ENCODE measurements around the gene TTLL11.

The TTLL11 gene

DNA sequence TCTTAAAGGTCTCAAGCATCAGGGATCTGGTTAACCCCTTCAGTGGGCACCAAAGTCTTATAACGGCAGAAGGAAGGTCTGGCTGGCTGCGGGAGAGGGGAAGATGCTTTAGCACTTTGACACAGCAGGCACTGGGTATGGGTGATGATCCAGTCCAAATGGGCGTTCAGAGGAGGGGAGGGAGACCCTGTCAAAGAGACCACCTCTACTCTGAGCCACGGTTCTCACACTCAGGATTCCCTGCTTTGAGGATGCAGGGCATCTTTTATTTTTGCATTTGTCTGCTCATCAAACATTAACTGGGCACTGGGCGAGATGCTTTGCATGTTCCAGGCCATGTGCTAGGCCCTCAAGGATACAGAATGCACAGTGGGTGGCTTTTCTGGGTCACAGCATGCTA, 237.6 kb downstream of the TTLL11 start:
- DNase-seq (ENCODE audit: low read depth in 3 of 3) = no peak

DNA sequence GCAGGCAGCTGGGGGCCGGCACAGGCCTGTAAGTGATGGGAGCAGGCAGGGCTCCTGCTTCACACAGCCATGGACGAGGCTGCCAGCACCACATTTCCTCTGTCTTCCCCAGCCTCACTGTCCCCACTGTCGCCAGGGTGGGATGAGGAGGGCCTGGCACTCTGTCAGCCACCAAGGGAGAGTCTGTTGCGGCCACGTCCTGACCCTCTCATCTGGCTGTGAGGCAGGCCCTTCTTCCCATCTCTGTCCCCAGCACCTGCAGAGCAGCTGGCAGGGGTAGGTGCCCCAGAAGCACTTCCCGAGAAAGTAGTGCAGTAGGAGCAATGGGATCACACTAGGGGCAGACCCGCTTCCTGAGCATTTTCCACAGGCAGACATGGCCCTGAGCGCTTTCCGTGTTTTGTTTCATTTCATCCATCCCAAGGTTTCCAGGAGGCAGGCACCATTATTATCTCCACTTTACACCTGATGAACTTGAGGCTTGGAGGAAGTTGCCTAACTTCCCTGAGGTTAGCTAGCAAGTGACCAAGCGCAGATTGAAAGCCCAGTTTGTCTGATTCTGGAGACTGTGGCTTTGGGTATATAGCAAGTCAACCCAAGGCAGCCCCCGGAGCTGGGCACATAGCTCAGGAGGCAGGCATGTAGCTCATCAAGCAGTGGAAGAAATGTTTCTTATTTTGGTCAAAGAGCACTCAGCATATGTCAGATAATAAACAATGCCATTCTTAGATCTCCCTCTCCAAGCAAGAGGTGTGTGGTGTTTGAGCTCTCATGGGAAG, 239.3 kb downstream of the TTLL11 start:
- no peak for DNase-seq (ENCODE audit: low read depth in 3 of 3)

DNA sequence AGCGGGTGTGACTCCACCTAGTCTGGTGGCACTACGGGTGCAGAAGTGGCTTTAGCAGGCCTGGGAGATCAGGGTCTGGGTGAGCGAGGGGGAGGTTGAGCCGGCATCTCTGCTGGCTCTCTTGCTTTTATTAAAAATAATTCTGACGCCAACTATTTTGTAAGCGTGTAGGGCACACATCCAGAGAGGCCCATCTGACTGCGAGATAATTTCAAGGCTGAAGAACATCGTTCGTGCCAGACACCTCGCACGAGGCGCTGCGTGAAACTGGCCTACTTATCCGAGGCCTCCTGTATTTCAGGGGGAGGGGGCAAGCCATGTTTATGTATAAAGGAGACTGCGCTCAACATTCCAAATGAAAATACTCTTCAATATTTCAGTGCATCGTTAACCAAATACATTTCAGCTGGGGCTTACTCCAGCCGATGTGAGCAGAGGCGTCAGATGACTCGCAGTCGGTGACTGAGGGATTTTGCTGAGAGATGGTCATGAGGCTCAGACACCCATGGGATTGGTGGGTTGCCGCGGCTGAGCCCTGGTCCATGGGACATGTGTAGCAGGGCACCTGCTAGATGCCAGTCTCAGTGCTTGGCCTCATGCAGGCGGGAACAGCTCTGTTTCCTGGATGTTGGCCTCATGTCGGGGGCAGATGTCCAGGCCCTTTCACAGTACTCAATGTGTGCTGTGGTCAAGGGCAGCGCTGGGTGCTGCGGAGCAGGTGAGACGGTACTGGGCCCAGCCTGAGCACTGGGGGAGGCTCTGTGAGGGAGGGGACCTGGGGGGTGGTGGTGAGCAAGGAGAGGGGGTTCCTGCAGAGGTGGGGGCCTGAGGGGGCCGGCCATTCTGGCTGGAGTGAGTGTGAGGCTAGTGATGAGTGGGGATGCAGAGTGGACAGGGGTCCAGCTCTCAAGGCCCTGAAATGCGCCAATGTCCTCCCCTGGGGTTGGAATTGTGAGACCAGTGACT, 240.2 kb downstream of the TTLL11 start:
- no peak for DNase-seq (ENCODE audit: low read depth in 3 of 3)

DNA sequence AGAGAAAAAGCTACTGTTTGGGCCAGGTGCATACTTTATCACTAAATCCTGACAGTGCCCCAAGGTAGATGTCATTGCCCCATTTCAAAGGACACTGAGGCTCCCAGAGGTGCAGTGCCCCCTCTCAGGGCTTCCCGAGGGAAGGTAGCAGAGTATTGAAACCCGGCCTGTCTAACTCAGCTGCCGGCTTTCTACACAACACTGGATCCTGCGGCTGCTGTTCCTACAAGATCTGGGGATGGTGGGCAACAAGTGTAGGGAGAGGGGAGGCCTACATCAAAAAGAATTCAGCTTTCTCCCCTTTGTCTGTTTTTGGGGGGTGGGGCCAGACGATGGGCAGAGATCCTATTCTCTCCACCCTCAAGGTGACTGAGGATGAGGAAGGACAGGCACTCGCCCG, 240.9 kb downstream of the TTLL11 start:
- no peak for DNase-seq (ENCODE audit: low read depth in 3 of 3)

DNA sequence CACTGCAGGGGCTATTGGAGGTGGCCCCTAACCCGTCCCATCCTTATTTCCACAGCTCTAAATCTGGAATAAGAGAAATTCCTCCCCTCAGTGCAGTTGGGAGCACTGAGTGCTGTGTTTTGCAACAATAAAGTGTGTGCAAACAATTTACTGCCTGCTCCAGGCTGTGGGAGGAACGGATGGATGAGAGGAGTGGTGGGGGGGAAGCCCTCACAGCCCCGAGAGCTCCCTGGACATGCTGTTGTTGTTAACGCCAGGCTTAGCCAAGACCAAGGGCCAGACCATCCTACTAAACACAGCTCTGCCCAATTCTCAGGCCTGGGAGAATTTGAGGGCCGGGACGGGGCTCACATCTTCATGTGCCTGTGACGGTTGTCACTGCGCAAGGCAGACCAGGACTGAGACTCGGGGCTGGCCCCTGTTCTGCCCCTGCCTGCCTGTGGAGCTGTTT, 241.4 kb downstream of the TTLL11 start:
- no peak for DNase-seq (ENCODE audit: low read depth in 3 of 3)

DNA sequence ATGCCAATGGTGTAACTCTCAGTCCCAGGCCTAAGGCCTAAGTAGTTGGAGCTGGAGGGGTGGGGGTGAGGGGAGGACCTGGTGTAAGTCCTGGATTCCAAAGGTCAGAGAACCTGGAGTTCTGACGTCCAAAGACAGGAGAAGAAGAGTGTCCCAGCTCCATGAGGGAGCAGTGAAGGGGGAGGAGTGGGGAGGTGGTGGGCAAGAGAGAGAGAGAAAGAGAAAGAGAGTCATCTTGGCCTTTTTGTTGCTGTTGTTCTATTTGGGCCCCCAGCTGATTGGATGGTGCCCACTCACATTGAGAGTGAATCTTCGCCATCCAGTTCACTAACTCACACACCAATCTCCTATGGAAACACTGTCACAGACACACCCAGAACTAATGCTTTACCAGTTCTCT, 242.7 kb downstream of the TTLL11 start:
- DNase-seq (ENCODE audit: low read depth in 3 of 3) = no peak

DNA sequence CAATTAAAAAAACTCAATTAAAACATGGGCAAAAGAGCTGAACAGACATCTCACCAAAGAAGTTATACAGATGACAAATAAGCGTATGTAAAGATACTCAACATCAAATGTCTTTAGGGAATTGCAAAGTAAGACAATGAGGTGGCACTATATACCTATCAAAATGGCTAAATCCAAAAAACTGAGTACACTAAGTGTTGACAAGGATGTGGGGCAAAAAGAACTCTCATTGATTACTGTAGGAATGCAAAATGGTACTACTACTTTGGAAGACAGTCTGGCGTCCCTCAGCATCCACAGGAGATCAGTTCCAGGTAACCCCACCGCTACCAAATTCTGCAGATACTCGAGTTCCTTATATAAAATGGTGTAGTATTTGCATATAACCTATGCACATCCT, 243.6 kb downstream of the TTLL11 start:
- DNase-seq (ENCODE audit: low read depth in 3 of 3) = no peak

DNA sequence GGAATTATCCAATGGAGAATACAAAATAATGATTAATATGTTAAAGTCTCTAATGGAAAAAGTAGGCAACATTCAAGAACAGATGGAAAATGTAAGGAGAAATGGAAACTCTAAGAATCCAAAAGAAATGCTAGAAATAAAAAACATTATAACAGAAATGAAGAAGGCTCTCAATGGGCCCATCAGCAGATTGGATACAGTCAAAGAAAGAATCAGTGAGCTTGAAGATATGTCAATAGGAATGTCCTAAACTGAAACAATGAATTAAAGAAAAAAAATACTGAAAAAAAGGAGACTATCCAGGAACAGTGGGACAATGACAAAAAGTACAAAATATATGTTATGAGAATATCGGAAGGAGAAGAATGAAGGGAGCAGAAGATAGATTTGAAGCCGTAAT, 248.5 kb downstream of the TTLL11 start:
- DNase-seq (ENCODE audit: low read depth in 3 of 3) = no peak

DNA sequence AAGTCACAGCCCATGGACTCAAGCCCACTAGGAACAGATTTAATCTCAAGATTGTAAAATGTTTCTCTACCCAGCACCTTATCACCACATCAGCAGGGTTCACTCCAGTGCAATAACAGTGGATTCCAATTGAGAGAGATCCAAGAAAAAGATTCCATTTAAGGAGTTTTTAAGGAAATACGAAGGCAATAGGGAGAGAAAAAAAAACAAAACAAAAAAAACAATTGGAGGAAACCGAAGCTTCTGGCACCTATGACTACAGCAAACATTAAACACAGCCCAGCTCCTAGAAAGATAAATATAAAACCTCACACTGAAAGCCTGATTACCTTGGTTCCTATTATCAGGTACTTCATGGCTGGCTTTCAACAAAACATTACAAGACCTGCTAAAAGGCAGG, 249.0 kb downstream of the TTLL11 start:
- DNase-seq (ENCODE audit: low read depth in 3 of 3) = no peak

DNA sequence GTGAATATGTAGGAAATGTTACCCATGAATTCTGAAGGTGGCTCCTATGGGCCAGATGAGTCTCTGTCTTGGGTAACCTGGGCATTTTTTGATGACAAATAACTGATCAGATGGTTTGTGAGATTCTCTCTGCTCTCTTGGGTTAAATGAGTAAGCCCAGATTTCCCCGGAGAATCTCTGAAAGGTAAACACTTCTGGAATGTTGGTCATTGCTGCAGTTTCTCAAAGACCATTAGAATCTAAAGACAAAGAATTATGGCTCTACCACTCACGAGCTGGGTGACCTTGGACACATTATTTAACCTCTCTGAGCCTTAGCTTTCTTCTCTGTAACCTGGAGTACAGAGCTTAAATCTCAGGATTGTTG, 250.5 kb downstream of the TTLL11 start:
- DNase-seq (ENCODE audit: low read depth in 3 of 3) = no peak

DNA sequence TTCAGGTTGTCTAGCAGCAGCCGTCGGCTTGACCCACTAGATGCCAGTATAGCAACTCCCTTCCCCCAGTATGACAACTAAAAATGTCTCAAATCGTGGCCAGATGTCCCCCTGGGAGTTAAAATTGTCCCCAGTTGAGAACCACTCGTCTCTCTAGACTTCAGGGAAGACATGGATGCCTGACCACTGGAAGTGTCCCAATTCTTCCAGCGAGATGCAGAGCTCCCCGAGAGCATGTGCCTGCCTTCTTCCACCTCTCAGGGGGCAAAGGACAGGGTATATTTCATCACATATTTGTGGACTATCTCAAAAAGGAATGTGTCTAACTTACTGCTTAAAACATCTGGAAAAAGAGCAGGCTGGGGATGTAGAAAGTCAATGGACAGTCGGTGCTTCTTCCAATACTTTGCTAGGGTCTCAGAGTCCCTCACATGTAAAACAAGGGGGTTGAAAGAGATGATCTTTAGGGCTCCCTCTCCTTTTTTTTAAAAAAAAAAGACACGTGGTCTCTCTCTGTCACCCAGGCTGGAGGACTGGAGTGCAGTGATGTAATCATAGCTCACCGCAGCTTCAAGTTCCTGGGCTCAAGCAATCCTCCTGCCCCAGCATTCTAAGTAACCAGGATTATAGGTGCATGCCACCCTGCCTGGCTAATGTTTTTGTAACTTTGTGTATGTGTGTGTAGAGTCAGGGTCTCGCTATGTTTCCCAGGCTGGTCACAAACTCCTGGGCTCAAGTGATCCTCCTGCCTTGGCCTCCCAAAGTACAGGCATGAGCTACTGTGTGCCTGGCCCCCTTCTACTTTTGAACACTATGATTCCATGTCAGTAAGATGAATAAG, 251.1 kb downstream of the TTLL11 start:
- DNase-seq (ENCODE audit: low read depth in 3 of 3) = no peak

DNA sequence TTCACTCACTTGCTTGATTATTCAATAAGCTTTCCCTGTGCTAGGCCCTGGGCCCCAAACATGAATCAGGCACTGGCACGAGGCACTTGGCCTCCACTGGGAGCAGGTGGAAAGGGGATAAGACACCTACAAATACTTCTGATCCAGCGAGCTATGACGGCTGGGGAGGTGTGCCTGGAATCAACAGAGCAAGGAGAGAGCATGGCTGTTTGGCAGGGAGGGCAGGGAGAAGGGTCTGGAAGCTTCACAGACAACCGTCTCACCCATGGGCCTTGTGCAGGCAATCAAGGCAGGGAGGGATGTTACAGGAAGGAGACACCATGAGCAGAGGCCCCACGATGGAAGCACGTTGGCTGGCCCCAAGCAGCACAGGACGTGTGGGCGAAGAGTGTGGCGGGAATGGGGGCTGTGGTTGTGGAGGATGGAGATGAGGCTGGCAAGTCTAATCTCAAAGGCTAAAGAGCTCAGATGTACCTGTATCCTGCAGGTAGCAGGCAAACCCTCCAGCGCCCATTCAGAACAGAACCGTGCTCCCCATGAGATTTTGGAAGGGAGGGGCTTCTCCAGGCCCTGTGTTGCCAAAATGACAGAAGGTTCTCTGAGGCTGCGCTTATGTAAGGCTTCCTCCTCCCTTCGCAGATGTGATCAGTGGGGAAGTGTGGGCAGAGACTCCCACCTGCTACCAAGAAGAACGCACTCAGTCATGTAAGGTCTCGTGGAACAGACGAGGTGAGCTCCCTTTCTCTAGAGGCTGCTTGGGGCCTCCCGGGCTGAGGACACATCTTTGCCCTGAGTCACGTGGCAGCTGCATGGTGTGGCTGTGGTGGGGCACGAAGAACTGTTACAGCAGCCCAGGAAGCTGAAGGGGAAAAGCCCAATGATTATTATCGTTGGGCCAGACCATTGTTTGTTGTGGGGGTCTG, 252.0 kb downstream of the TTLL11 start:
- no peak for DNase-seq (ENCODE audit: low read depth in 3 of 3)

DNA sequence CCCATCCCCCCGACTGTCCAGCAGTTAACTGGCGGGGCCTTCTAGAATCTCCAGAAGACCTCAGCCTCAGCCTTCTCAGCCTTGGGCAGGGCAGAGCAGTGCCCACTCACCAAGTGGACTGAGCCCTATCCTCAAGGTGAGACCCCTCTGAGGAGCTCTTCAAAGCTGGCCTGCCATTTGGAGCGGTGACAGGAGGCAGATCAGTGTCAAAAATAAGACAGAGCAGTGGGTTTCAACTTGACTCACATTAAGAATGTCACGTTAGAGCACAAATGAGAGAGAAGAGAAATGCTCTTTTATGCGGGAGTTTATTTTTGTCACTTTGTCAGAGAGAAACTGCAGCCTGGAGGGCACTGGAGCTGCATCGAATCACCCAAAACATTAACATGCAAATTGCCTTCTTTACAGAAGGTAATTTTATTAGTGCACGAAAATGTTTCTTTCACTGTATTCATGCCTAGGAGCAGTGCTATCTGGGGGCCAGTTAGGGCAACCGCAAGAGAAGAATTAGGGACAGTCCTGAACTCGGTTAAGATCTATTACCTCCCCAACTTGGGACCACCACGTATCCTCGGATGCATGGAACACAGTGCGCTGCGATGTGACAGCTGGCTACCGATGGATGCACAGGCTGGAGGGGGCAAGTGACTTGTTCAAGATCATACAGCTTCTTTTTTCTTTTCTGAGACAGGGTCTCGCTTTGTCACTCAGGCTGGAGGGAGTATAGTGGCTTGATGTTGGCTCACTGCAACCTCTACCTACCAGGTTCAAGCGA, 253.2 kb downstream of the TTLL11 start:
- no peak for DNase-seq (ENCODE audit: low read depth in 3 of 3)

DNA sequence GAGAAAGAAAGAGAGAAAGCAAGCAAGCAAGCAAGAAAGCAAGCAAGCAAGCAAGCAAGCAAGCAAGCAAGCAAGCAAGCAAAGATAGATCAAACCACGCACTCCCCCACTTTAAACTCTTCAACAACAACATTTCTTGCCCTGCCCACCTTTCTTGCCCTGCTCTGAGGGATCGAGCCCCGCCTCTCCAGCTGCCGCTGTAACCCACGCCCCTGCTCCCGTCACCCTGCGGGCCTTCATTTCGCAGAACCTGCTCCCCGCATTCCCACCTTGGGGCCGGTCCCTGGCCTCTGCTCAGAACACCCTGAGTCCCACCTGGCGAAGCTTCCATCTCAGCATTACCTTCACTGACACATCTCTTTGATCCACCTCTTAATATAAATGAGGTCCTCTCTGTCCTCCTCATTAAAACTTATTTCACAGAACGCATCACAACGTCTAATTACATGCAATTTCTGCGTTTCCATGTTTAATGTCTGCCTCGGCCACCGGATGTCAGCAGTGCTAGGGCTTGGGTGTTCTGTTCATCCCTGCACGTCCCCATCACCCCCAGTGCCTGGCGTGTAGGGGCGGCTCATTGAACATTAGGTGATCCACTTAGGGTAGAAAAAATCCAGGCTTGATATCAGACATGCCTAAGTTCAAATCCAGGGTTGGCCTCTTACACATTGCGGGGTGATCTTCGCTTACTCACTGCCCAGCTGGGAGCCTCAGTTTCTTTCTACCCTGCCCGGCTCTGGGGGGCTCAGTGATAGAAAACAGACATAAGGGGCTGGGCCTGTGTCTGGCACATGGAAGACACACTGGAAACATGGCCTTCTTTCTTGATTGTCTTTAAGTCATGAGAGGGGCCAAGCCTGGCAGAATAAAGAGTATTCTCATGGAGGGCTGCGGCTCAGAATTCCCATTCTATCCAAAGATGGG, 254.1 kb downstream of the TTLL11 start:
- no peak for DNase-seq (ENCODE audit: low read depth in 3 of 3)

DNA sequence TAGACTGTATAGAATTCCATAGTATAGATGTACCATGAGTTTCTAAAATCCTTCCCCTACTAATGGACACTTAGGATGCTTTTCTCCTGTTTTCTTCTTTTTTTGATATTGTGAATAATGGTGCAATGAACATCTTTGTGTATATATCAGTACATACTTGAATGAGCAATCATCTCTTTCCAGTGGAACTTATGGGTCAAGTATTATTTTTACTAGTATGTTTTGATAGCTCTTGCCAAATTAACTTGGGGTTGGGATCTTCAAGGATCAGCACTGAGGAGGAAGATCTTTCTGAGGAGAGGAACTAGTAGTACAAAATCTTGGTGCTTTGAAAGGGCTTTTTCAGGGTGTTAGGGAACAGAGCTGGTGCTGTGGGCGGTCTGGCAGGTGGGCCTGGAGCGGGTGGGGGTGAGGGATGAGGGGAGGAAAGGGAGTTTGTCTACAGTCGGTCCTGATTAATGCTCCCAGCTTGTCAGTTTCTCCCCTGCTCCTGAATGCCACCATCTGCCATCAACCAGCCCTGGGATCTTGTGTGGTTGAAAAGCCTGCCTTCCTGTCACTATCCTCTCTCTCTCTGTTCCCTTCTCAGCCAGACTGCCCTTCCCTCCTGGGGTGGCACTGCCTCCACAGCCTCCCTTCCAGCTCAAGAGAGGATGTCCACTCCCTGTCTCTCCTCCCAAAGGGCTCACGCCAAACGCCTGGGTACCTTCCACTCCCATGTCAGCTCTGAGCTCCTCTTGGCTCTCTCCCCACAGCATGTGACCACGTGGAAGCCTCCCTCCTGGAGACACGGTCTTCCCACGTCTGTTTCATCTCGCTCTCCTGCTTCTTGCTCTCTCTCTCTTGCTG, 255.8 kb downstream of the TTLL11 start:
- no peak for DNase-seq (ENCODE audit: low read depth in 3 of 3)

DNA sequence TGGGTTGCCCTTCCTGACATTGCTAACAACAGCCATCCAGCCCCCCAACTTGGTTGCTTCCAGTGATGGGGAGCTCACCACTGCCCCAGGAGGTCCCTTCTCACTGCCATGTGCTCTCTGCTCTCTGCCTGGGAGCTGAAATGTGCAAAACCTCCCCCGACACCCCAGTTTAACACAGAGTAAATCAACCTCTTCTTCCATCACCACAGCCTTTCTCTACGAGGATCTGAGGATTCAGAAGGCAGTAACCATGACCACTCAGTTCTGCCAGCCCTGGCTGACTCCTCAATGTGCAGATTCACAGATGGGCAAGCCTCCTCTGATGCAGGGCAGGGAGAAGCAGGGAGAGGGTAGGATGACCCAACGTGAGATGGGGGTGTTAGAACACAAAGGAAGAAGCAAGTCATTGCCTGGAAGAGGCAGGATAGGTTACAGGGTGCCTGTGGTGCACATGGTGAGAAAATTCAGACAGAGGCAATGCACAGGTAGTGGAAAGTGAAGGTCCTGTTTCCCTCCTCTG, 256.7 kb downstream of the TTLL11 start:
- DNase-seq (ENCODE audit: low read depth in 3 of 3) = no peak

DNA sequence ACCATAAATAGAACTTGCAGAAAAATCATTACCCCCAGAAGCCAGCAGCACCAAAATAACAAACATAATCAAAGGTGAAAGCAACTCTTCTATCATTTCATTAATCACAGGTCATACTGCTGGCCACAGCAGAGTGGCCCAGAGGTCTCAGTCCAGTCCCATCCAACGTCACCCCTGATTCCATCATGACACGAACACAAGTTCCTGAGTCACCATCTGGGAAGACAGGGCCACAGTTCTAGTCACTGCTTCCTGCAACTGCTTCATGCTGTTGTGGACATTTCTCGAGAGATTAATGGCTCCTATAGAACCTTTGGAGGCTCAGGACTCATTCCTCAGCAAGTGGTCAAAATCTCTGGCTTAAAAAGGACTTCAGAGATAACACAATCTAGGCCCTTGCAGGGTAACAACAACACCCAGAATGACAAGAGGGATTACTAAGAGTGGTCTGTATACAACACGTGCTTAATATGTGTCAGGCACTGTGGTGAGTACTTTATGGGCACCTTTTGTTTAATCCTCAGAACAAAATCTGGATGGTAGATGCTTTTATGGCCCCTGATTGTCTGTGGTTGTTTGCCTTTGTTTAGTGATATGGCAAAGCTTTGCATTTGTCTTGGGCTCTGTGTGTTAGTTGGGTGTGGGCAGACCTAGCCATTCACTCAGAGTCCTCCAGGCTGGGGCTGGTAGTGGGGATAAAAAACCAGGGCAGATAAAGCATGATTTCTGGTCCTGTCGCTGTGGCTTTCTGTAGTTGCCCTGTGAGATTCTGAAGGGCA, 257.3 kb downstream of the TTLL11 start:
- no peak for DNase-seq (ENCODE audit: low read depth in 3 of 3)
